Measurements from ENCODE around the gene MDM1. TPM values are rescaled to one million over a fixed set of nuclear protein-coding genes. Genes with fewer than 3 reads are reported as not detected.

Gene MDM1, protein sequence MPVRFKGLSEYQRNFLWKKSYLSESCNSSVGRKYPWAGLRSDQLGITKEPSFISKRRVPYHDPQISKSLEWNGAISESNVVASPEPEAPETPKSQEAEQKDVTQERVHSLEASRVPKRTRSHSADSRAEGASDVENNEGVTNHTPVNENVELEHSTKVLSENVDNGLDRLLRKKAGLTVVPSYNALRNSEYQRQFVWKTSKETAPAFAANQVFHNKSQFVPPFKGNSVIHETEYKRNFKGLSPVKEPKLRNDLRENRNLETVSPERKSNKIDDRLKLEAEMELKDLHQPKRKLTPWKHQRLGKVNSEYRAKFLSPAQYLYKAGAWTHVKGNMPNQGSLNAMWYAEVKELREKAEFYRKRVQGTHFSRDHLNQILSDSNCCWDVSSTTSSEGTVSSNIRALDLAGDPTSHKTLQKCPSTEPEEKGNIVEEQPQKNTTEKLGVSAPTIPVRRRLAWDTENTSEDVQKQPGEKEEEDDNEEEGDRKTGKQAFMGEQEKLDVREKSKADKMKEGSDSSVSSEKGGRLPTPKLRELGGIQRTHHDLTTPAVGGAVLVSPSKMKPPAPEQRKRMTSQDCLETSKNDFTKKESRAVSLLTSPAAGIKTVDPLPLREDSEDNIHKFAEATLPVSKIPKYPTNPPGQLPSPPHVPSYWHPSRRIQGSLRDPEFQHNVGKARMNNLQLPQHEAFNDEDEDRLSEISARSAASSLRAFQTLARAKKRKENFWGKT
- 3.4 and 8.9 TPM in 2 replicates for total RNA-seq

DNA sequence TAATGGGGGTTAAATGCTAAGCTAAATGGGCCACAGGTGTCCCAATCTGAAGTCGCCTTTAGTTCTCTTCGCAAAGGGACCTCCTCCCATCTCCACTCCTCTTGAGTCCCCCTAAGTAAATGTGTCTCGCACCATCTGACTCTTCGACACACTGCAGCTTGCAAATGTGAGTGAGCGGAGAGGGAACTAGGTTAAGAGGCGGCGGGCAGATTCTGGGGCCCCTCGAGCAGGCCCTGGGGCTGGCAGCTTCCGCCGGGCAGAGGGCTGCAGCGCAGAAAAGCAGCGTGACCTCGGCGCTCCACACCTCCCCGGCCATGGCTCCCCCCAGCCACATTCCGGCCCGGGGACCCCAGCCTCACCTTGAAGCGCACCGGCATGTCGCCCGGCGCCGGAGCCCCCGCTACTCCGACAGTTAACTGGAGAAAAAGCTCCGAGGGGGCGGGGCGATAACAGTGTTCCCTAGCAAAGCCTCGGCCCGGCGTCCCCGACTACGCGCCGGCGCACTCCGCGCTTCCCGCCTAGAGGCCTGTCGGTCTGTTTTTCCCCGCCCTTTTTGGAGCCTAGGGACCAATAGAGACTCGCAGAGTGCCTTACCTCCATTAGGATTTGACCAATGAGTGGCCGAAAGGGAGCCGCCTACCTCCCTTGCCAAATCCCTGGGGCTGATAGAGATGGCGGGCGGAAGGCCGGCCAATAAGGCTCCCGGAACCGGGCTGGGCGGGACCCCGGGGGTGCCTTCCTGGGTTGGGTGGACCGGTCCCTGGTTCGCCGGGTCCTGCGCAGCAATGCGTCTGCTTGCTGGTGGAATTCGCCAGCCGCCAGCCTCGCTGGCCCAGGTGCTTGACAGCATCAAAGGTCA lies at the start of gene MDM1:
Gene MDM1 (minus strand): TSS at position 494 of the 859 bp plus-strand sequence. CDS start 117 bp downstream, at position 377.

DNA sequence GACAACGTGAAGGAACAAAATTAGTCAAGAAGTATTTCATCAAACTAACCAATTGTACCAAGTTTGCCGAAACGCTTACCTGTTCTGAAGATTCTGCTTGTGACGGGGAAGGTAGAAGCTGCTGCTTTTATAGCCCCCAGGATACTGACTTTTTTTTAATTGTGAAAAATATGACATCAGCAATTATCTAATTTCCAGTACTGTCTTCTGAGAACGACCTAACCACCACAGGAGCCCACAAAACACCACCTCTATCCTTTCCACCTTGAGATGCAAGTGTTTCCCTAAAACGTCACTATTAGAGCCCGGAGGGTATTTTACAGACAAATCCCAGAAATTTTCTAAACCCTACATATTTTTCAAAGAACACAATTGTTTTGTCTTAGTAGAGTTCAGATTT lies 78.7 kb downstream of the MDM1 start, which contains the start of gene IL22:
Gene IL22 (minus strand): TSS at position 101 of the 400 bp plus-strand sequence. CDS start 156 bp downstream, outside the sequence.

Other genes with a start within 250 kb of the MDM1 start
- not detected in 2 replicates for gene IFNG, start 172.6 kb downstream of the MDM1 start, total RNA-seq
- gene IL26, start 106.6 kb downstream of the MDM1 start, total RNA-seq: 0.09 TPM in 1 of 2 replicates, not detected in the other
- gene IL22, start 78.8 kb downstream of the MDM1 start, total RNA-seq: not detected in 2 replicates